ENCODE results near the gene TRIM59.
"Not testable (repeated sequence)": the region's sequence is repeated elsewhere in the genome, so short reads cannot be mapped to it uniquely, and the experiment has no call there.

Gene TRIM59

GRCh38 chr3:160455846-160456245 lies 6.3 kb upstream of the TRIM59 start:
- DNase-seq (ENCODE audit: low read depth in 2 of 2) = no peak

GRCh38 chr3:160454995-160455394 lies 5.4 kb upstream of the TRIM59 start:
- DNase-seq (ENCODE audit: low read depth in 2 of 2) = no peak

- not testable (repeated sequence) for DNase-seq (ENCODE audit: low read depth in 2 of 2)
Measured at GRCh38 chr3:160452251-160452650, 2.7 kb upstream of the TRIM59 start.

GRCh38 chr3:160451602-160452001 lies 2.0 kb upstream of the TRIM59 start:
- no peak for DNase-seq (ENCODE audit: low read depth in 2 of 2)

- DNase-seq (ENCODE audit: low read depth in 2 of 2) = no peak
Measured at GRCh38 chr3:160450846-160451245, 1.3 kb upstream of the TRIM59 start.

- no peak for DNase-seq (ENCODE audit: low read depth in 2 of 2)
Measured at GRCh38 chr3:160448845-160449635, 546 bp downstream of the TRIM59 start.

GRCh38 chr3:160447544-160447943 lies 2.0 kb downstream of the TRIM59 start:
- DNase-seq (ENCODE audit: low read depth in 2 of 2) = no peak

- DNase-seq (ENCODE audit: low read depth in 2 of 2) = no peak
Measured at GRCh38 chr3:160446522-160447056, 3.0 kb downstream of the TRIM59 start.

GRCh38 chr3:160445854-160446253 lies 3.7 kb downstream of the TRIM59 start:
- no peak for DNase-seq (ENCODE audit: low read depth in 2 of 2)

- DNase-seq (ENCODE audit: low read depth in 2 of 2) = no peak
Measured at GRCh38 chr3:160444411-160444810, 5.2 kb downstream of the TRIM59 start.

- DNase-seq (ENCODE audit: low read depth in 2 of 2) = no peak
Measured at GRCh38 chr3:160440687-160441086, 8.9 kb downstream of the TRIM59 start.

- DNase-seq (ENCODE audit: low read depth in 2 of 2) = no peak
Measured at GRCh38 chr3:160437083-160437455, 12.5 kb downstream of the TRIM59 start.

- no peak for DNase-seq (ENCODE audit: low read depth in 2 of 2)
Measured at GRCh38 chr3:160435747-160436146, 13.8 kb downstream of the TRIM59 start.

- no peak for DNase-seq (ENCODE audit: low read depth in 2 of 2)
Measured at GRCh38 chr3:160435095-160435494, 14.5 kb downstream of the TRIM59 start.

GRCh38 chr3:160434071-160434470 lies 15.5 kb downstream of the TRIM59 start:
- no peak for DNase-seq (ENCODE audit: low read depth in 2 of 2)

- DNase-seq (ENCODE audit: low read depth in 2 of 2) = no peak
Measured at GRCh38 chr3:160427832-160428424, 21.7 kb downstream of the TRIM59 start.

- no peak for DNase-seq (ENCODE audit: low read depth in 2 of 2)
Measured at GRCh38 chr3:160417311-160417710, 32.3 kb downstream of the TRIM59 start.

- DNase-seq (ENCODE audit: low read depth in 2 of 2) = peak; percentile 23 to 40
Measured at GRCh38 chr3:160413613-160414248, 35.9 kb downstream of the TRIM59 start.

GRCh38 chr3:160412477-160412876 lies 37.1 kb downstream of the TRIM59 start:
- no peak for DNase-seq (ENCODE audit: low read depth in 2 of 2)

GRCh38 chr3:160409812-160410610 lies 39.6 kb downstream of the TRIM59 start:
- no peak for DNase-seq (ENCODE audit: low read depth in 2 of 2)

GRCh38 chr3:160403796-160404470 lies 45.7 kb downstream of the TRIM59 start:
- DNase-seq (ENCODE audit: low read depth in 2 of 2) = no peak
